GM21447 (cell line): ENCODE measurements around the gene PLEKHA7.
"Not testable (repeated sequence)": the region's sequence is repeated elsewhere in the genome, so short reads cannot be mapped to it uniquely, and the experiment has no call there.

Experiments used
- ATAC-seq: cut with Tn5 transposase; IDR thresholded peaks from one replicate; pipeline ENCODE4 v1.9.1; 2021; ENCODE audit not compliant: unreplicated experiment

The PLEKHA7 gene

GRCh38 chr11:16977994-16978315 is 36.3 kb downstream of the PLEKHA7 start:
- no peak for ATAC-seq

- no peak for ATAC-seq
These were observed 36.8 kb downstream of the PLEKHA7 start for GRCh38 chr11:16977136-16977993.

GRCh38 chr11:16976379-16976778 is 37.8 kb downstream of the PLEKHA7 start:
- ATAC-seq = no peak

- no peak for ATAC-seq
These were observed 38.3 kb downstream of the PLEKHA7 start for GRCh38 chr11:16975906-16976305.

GRCh38 chr11:16973338-16973964 is 40.8 kb downstream of the PLEKHA7 start:
- no peak for ATAC-seq

- ATAC-seq = no peak
These were observed 44.9 kb downstream of the PLEKHA7 start for GRCh38 chr11:16969010-16969999.

- no peak for ATAC-seq
These were observed 46.0 kb downstream of the PLEKHA7 start for GRCh38 chr11:16968196-16968595.

GRCh38 chr11:16966930-16967671 is 47.1 kb downstream of the PLEKHA7 start:
- ATAC-seq = no peak

- no peak for ATAC-seq
These were observed 49.7 kb downstream of the PLEKHA7 start for GRCh38 chr11:16964501-16964900.

- ATAC-seq = no peak
These were observed 50.8 kb downstream of the PLEKHA7 start for GRCh38 chr11:16963316-16963876.

GRCh38 chr11:16962589-16962988 is 51.6 kb downstream of the PLEKHA7 start:
- ATAC-seq = not testable (repeated sequence)

- no peak for ATAC-seq
These were observed 52.1 kb downstream of the PLEKHA7 start for GRCh38 chr11:16962146-16962545.

- ATAC-seq = no peak
These were observed 54.0 kb downstream of the PLEKHA7 start for GRCh38 chr11:16960250-16960649.

- no peak for ATAC-seq
These were observed 54.6 kb downstream of the PLEKHA7 start for GRCh38 chr11:16959602-16960001.

- no peak for ATAC-seq
These were observed 55.4 kb downstream of the PLEKHA7 start for GRCh38 chr11:16958833-16959232.

GRCh38 chr11:16956538-16957153 is 57.6 kb downstream of the PLEKHA7 start:
- no peak for ATAC-seq

- no peak for ATAC-seq
These were observed 60.6 kb downstream of the PLEKHA7 start for GRCh38 chr11:16953663-16954062.

GRCh38 chr11:16946477-16947282 is 67.5 kb downstream of the PLEKHA7 start:
- ATAC-seq = peak; percentile 71
